GM19452 (cell line): Measurements from ENCODE around the gene EGFL7.

Source experiments
- ATAC-seq: cut with Tn5 transposase; IDR thresholded peaks from one replicate; pipeline ENCODE4 v1.9.1; 2021; ENCODE audit not compliant: unreplicated experiment

The EGFL7 gene

GRCh38 chr9:136684799-136685198 is 22.1 kb downstream of the EGFL7 start:
- ATAC-seq: no peak

DNA sequence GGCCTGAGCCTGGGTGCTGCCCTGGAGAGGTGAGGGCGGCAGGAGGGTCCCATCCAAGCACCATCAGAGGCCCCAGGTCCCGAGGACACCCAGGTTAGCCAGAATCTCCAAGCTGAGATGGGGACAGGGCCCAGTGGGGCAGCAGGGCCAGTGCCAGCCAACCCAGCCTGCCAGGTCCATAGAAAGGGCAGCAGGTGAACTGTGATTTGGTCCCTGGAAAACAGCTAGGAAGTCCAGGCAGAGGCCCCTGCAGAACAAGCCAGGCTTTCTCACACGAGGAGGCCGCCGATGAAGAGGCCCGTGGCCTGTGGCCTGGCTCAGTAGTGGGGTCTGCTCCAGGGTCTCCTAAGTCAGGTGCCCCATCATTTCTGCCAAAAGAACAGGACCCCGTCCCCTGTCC is 22.5 kb downstream of the EGFL7 start:
- ATAC-seq: no peak

DNA sequence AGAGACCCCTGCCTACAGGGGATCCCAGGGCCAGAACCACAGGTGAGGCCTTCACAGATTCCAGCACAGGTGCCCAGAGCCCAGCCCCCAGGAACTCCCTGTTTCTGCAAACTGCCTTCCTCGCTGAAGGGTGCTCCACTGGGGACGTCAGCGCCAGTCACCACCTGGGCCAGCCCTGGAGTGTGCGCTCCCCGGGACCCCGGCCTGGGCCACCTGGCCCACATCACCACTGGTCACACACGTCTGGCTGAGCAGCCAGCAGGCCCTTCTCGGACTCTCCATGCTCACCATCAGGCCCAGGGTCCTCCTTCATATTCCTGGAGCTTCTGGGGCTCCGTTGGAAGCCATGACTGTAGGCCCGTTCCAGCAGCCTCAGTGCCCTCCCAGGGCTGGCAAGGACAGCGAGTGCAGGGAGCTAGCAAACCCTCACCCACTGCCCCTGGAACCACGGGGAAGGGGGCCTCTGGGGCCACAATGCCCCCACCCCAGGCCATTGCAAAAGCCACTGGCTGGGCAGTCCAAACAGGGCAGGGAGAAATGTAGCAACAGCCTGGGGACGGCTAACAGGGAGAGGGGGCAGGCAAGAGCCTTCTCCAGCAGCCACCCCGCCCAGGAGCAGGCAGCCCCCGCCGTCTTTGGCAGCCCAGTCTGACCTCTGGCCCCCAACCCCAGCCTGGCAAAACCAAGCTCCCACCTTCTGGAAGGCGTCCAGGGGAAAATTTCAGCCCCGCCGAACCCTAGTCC is 23.2 kb downstream of the EGFL7 start:
- no peak for ATAC-seq

- no peak for ATAC-seq
Observed at GRCh38 chr9:136686534-136686793, 23.7 kb downstream of the EGFL7 start.

GRCh38 chr9:136686794-136687711 is 24.3 kb downstream of the EGFL7 start, which contains the start of gene AGPAT2:
AGPAT2 (minus strand) TSS chr9:136687457; CDS start chr9:136687357, 100 bp downstream.
- ATAC-seq: peak; percentile 64

DNA sequence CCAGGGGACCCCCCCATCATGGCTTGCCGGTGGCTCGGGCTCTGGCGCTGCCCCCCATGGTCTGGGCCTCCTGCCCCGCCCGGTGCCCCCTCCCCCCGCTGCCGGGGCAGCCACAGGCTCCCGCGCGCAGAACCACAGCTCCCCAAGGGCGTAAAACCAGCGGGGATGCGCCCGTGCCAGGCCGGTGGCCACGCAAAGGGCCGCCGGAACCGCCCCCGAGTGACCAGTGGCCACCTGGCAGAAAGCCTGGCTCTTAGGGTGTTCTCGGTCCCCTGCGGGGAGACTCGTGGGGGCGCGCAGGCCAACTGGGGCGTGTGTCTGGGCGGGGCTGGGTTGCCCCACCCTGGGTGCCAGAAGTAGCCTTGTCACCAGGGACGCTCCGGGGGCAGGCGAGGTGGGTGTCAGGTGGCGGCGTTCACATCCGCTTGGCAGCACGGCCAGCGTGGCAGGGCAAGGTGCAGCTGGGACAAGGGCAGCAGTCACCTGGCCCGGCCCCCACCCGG is 25.1 kb downstream of the EGFL7 start:
- no peak for ATAC-seq

DNA sequence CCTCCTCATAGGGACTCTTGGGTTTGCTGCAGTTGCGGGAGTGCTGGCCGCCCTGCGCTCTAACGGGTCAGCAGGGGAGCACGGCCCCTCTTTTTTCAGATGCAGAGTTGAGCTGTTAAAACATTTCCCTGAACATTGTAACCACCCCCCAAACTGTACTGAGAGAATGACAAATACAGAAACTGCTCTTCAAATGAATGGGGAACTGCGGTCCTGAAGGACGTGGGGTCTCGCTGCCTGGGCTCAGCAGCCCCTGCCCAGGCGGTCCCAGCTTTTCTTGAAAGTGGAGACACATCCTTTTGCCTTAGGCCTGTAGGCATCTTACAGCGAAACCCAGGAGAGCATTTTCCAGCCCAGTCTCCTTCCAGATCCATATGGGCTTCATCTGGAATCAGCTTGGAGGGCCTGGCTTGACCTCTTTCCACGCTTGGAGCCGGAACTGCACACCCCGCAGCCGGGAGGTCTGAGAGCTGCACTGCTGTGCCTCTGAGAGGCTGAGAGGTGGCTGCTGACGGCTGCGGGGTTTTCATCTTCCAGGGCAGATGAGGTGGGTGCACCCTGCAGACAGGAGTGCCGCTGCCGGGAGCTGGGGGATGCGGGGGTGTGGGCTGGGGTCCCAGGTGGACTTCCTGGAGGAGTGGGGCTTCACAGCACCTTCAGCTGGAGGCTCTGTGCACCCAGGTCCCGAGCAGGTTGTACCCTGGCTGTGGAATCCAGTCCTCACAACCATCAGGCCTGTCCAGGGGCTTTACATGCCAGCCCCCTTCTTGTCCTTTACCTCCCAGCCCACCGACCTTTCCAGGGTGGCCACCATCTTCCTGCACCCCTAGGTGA is 25.8 kb downstream of the EGFL7 start:
- ATAC-seq: no peak

DNA sequence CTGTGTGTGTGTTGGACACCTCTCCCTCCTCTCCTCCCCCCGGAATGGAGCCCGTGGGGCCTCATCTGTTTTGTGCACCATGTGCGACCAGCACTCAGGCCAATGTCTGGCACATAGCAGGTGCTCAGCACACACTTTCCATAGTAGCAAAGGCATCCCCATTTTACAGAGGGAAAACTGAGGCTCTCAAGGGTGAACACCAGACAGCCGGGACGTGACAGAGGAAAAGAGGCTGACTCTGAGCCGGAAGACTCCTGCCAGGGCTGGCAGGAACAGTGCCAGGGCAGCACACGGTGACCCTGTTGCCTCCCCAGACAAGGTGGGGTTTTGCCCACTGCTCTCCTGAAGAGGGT is 26.4 kb downstream of the EGFL7 start:
- no peak for ATAC-seq

- ATAC-seq: no peak
Observed at GRCh38 chr9:136690104-136690805, 27.5 kb downstream of the EGFL7 start.

DNA sequence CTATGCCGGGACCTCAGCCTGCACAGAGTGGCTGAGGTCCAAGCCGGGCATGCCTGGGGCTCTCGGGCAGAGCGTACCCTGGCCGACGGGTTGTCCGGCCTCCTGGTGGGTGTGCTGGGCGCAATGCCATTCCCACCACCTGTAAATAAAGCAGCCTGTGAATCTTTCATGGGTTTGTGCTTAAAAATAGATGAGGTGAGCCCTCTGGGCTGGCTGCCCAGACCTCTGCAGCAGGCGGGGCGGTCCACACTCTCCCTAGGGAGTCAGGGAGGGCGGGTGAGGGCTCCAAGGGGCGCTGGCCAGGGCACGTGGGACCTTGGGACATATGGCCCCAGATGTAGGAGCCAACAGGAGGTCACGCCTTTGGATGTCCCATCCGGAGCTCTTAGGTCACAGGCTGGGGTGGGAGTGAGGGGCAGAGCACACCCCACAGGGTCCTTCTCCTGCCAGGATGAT is 28.1 kb downstream of the EGFL7 start:
- ATAC-seq: no peak

GRCh38 chr9:136691316-136692184 is 28.8 kb downstream of the EGFL7 start:
- ATAC-seq: no peak

DNA sequence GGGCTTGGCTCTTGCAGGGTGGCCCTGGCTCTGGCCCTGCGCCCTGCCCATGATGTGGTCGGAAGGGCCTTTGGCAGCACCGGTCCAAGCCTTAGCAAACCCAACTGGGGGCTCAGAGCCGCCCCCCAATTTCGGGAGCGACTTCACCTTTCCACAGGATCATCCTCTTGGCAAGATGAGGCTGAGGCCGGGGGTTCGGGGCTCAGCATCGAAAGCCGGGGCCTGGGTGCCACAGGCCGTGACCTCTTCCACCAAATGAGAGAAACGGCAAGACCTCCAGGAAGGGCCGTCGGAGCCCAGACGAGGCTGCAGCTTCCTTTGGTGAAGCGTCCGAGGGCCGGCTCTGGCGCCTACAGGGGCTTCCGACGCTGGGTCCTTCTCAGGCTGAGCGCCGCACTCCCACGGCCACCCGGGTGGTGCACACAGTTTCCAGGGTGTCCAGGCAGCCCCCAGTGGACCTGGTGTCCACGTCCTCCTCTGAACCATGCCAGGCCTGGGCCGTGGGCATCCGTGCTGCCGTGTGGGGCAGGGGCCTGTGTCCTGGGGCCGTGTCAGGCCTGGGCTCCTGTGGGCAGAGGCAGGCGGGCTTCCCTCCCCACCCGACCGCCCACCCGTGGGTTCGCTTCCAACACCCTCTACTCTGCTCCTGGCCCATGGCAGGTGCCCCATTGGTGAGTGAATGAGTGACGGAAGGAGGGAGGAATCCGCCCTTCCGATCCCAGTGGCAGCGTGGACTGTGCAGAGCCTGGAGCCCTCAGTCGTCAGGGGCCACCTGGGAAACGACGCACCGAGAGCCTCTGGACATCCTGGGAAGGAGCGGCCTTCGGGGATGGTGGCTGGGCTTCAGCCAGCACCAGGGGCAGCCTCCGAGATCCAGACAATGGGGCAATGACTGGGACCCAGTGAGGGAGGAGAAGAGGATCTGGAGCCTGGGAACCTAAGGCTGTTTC is 29.7 kb downstream of the EGFL7 start:
- ATAC-seq: no peak

DNA sequence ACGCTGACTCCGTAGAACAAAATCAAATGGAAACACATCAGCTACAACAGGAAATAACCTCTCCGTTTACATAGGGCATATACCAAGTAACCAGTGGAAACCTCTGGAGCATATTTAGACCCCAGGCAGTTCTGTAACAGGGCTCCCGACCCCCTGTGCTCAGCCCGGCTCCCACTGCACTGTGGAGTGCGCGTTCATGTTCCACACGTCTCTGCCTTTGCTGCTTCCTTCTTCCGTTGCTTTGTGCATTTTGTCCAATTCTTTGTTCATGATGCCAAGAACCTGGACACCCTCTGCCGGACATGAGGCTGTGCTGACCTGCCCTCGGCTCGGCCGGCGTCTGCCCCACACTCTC is 30.4 kb downstream of the EGFL7 start:
- ATAC-seq: no peak

- ATAC-seq: no peak
Observed at GRCh38 chr9:136693490-136694162, 30.9 kb downstream of the EGFL7 start.

DNA sequence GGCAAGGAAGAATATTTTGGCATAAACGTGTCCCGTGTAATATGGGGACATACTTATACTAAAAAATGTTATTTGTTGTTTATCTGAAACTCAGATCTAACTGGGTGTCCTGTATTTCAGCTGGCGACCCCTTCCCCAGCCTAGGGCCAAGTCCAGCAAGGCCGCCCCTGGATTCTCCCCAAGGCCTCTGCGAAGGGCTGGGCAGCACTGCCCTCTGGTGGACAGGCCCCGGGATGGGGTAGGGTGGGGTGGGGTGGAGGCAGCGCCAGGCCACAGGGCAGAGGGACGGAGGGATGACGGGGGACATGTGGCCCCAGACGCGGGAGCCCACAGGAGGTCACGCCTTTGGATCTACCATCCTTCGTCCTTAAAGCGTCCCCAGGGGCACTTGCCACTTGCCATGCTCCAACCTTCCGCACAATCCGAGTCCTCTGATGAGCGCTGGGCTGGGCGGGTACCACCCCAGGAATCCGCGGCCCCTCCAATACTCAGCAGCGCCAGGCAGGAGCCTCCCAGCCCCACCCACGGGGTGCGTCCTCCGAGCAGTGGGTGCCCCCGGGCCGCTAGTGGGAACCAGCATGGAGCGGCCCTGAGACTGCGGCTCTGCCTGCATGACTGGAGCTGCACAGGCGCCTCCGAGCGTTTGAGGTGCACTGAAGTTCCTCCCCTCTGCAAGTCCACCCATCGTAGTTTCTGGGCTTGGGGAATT is 31.6 kb downstream of the EGFL7 start:
- ATAC-seq: no peak

DNA sequence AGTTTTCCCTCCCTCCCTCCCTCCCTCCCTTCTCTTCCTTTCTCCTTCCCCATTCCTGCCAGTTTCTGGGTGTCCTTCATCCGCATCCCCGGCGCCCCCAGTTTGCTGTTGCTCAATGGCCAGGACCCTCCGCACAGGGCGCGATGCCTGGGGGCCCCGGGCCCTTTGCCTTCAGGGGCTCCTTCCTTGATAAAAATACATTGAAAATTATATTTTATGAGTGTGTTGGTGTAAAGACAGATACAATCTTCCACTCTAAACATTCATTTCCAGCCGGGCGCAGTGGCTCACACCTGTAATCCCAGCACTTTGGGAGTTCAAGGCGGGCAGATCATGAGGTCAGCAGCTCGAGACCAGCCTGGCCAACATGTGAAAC is 32.1 kb downstream of the EGFL7 start:
- no peak for ATAC-seq

DNA sequence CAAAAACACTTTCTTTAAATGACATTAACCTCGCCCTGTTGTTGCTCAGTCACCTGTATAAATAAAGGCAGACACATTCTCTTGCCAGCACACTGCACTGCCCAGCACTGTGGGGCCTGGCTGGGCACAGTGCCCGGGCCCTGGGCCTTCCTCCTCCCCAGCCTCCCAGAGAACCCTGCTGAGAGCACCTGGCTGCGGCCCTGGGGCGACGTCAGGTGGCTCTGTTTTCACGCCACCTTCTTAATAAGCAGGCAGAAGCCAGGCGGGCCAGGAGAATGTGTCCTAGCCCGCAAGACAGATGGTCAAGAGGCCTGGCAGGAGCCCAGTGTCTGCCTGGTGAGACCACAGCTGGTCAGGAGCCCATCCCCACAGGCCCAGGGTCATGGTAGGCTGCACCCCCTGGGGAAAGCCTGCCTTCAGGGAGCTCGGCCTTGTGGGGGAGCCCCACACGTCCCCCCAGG is 32.7 kb downstream of the EGFL7 start:
- ATAC-seq: no peak
